NB4 (cell line): ENCODE data around the gene PRR13.

Source experiments
- MYC ChIP-seq: IDR thresholded peaks from 2 replicates; pipeline ENCODE4 v1.6.1; 2011; ENCODE audit warnings: low read depth, low read length
- POLR2A ChIP-seq: IDR thresholded peaks from 2 replicates; pipeline ENCODE4 v1.6.1; 2011; ENCODE audit warnings: mild to moderate bottlenecking; ENCODE audit not compliant: insufficient read length; ENCODE audit errors: extremely low read depth
- TF ChIP-seq, protein P1 (sequence below): IDR thresholded peaks from one replicate; pipeline ENCODE4 v1.5.1; 2012; ENCODE audit warnings: low read depth, low read length
- TF ChIP-seq, protein P2 (sequence below): IDR thresholded peaks from 2 replicates; pipeline ENCODE4 v1.6.1; 2011; ENCODE audit warnings: low read depth, low read length

GRCh38 chr12:53453953-53454640 is 12.6 kb downstream of the PRR13 start:
- TF ChIP-seq MYC (no peak), POLR2A (no peak)
- TF ChIP-seq, protein P1, sequence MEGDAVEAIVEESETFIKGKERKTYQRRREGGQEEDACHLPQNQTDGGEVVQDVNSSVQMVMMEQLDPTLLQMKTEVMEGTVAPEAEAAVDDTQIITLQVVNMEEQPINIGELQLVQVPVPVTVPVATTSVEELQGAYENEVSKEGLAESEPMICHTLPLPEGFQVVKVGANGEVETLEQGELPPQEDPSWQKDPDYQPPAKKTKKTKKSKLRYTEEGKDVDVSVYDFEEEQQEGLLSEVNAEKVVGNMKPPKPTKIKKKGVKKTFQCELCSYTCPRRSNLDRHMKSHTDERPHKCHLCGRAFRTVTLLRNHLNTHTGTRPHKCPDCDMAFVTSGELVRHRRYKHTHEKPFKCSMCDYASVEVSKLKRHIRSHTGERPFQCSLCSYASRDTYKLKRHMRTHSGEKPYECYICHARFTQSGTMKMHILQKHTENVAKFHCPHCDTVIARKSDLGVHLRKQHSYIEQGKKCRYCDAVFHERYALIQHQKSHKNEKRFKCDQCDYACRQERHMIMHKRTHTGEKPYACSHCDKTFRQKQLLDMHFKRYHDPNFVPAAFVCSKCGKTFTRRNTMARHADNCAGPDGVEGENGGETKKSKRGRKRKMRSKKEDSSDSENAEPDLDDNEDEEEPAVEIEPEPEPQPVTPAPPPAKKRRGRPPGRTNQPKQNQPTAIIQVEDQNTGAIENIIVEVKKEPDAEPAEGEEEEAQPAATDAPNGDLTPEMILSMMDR: no peak
- TF ChIP-seq, protein P2, sequence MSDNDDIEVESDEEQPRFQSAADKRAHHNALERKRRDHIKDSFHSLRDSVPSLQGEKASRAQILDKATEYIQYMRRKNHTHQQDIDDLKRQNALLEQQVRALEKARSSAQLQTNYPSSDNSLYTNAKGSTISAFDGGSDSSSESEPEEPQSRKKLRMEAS: no peak
